NCI-H460 (cell line): ENCODE data around the gene SEC22C. TPM values are rescaled to one million over a fixed set of nuclear protein-coding genes. Genes with fewer than 3 reads are reported as not detected.

ENCODE experiments used
- DNase-seq: peaks from one replicate; pipeline ENCODE4 v3.0.0-alpha.2; 2016; ENCODE audit warnings: low read depth; ENCODE audit errors: extremely low read depth
- total RNA-seq: library from RNA; depleted of rRNA; stranded (reverse); fragments of >200 nt; shearing (Covaris generic); gene quantifications from 2 replicates; pipeline ENCODE4 v1.2.3, GENCODE V29; 2014

Gene SEC22C
- total RNA-seq, 1 experiment from 2014 or later, result 57.2 TPM

- DNase-seq, result no peak
Measured at GRCh38 chr3:42515976-42516375, 65.8 kb downstream of the SEC22C start.

DNA sequence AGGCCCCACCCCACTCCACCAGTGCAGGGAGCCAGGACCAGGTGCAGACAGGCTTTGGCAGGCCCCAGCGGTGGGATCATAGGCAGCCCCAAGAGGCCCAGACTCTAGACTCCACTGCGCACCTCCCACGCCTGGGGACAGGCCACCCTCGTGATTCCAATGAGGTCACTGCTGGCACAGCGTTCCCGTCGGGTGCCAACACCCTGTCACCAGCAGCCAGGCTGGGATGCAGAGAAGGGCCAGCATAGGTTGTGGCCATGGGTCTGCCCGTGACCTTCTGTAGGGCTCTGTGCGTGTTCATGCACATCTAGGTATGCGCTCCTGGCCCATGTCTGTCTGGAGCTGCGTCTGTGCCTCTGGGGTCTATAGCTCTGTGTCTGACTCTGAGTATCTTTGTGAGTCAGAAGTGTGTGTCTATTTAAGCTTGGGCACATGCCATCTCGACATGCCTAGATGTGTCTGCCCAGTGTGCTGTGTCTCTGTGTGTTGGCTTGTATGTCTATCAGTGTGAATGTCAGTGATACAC is 66.3 kb downstream of the SEC22C start:
- no peak for DNase-seq

DNA sequence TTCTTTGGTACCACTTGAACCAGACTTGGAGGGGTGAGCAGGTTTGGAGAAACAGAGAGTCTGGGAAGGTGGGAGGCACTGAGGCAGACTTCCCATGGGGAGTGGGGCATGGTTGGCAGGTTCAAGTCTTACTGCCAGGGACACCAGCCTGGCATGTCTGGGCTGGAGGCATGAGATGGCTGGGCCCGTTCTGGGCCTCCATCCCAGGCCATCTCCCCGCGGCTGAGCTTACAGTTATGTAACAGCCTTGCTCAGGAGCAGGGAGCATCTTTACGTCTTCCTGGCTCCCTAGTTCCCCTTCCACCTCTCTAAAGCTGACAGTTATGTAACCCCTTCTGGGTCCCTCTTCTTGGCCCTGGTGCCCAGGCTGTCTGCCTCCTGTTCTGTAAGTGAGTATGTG is 66.9 kb downstream of the SEC22C start:
- DNase-seq, result no peak

DNA sequence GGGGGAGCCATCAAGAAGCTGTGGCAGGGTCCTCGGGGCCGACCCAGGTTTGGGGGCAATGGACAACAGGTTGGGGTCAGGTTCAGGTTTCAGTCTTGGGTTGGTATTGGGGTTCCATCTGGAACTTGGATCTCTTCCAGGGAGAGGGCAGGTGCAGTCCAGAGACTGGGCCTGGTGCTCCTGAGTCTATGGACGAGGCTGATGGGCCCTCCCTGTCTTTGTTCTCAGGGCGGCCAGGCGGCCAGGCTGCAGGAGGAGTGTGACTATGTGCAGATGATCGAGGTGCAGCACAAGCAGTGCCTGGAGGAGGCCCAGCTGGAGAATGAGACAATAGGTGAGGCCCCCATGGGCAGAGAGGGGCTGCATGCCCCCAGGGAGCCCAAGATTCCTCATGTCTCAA is 68.2 kb downstream of the SEC22C start:
- DNase-seq, result no peak

DNA sequence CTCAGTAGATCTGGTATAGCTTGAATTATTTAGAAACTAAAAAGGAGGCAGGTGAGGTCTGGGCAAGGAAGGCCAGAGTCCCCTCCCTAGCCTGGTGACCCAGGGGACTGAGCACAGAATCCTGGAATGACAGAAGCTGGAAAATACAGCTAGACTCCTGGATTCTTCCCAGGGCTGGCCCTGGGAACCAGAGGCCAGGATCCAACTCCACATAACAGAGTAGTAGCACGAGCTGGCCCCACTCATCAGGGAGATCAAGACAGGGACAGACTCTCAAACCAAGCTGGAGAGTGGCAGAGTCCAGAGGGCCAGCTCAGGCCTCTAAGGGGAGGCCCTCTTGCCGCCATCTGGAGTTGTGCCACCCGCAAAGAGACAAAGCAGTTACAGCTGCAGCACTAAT is 68.6 kb downstream of the SEC22C start:
- DNase-seq, result no peak

- no peak for DNase-seq
Measured at GRCh38 chr3:42511736-42512135, 70.0 kb downstream of the SEC22C start.

GRCh38 chr3:42511201-42511600 is 70.6 kb downstream of the SEC22C start:
- no peak for DNase-seq

GRCh38 chr3:42510325-42510724 is 71.4 kb downstream of the SEC22C start:
- no peak for DNase-seq

- DNase-seq, result no peak
Measured at GRCh38 chr3:42509111-42509510, 72.7 kb downstream of the SEC22C start.

GRCh38 chr3:42508562-42508961 is 73.2 kb downstream of the SEC22C start:
- no peak for DNase-seq

DNA sequence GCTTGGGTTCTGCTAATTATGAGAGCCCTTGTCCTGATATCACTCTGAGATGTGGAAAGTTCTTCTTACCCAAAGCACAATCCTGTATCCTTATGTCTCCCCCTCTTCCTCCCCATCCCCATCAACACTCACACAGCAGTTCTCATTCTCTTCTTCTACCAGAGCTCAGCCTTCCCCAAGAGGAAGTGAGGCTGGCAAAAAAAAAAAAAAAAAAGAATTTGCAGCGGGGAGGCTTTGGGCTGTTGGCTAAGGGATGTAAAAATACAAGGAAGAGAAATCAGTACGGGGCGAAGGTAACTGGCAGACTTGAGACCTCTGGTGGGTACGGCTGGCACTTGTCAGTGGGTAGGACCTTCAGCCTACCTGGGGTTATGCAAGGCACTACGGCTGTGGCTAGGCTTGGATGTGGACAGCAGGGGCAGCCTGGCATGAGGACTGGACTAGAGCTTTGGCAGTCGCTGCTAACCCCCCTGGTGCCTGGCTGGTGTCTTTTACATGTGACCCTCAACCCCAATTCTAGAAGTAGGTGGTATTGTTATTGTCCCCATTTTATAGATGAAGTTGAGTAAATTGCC is 73.9 kb downstream of the SEC22C start:
- DNase-seq, result no peak

DNA sequence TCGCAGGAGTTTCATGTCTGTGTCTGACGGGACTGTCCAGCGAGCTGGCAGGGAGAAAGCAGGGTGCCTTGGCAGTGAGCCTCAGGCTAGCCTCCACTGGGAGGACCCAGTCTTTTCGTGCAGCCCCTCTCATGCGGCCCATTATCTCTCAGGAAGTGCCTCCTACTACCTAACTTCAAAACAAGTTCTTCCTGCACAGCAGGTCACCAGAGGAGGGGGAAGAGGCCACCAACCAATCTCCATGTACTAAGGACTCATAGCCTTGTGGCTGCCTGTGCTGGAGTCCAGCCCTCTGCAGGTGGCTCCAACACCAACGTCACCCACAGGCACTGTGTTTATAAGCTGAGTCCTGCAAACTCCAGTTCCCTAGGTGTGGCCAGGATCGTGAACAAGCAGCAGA is 74.5 kb downstream of the SEC22C start:
- no peak for DNase-seq

GRCh38 chr3:42505849-42506410 is 75.8 kb downstream of the SEC22C start:
- DNase-seq, result no peak

GRCh38 chr3:42505128-42505848 is 76.5 kb downstream of the SEC22C start:
- no peak for DNase-seq

DNA sequence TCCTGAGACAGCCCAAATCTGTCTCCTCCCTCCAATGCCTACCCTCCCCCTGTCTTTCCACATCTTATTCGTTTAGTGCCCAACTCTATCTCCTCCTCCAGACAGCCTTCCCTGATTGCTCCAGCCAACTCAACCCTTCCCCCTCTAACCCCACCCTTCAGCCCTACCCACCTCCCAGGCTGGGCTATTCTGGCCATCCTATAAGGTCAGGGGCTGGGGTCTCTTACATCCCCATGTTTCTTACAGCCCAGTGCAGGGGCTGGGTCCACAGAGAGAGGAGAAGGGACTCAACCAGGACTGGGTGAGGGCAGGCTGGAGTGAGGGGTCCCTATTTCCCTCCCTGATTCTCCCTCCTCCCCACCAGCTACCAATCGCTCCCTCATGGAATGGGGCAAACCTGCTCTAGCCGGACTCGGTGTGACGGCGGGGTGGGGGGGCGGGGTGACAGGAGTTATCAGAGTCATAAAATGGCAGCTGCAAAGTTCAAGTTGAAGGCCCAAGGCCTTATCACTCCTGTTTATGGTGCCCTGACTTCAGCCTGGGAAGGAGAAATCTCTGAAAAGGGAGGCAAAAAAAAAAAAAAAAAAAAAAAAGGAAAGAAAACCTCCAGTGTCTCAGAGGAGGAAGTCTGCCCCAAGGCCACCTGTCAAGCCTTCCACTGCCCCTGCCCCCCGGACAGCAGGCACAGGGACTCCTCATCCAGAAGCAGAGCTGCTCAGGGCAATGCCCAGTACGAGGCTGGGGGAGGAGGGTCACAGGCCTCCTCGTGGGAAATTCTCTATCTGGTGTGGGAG is 77.2 kb downstream of the SEC22C start:
- no peak for DNase-seq

- DNase-seq, result no peak
Measured at GRCh38 chr3:42503957-42504333, 77.8 kb downstream of the SEC22C start.

- no peak for DNase-seq
Measured at GRCh38 chr3:42503251-42503924, 78.4 kb downstream of the SEC22C start.

DNA sequence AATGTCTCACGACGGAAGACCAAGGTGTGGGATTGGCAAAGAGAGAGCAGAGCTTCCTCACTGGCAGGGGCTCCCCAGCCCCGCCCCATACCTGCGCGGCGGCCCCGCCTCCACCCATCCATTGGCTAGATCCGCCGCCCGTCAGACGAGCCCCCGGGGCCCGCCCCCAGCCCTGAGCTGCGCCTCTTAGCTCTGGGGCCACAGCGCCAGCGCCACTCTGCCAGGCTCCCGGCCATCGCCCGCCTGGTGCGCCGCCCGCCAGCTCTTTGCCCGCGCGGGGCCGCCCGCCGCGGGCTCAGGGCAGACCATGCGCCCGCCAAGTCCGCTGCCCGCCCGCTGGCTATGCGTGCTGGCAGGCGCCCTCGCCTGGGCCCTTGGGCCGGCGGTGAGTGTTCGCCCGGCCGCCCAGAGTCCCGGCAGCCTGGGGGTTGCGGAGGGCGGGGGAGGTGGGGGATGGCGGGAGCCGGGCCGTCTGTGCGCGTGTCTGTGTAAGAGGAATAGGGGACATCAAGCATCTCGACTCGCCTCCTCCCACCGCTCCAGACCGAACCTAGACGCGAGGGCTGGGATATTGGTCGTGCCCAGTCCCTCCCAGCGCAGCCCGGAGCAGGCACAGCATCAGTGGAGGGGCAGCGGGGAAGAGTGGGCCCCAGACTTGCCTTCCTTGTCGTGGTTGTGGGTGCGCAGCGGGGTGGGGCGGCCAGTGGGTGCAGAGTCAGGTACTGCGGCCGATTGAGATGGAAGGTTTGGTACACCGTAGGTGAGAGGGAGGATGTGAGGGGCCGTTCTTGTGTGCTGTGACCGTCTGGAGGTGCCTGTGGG is 79.1 kb downstream of the SEC22C start, which contains the start of gene VIPR1:
TSS of gene VIPR1 (plus strand) at position 215 of the 822 bp plus-strand sequence. CDS start at position 308, 93 bp downstream.
- peak; percentile 36 for DNase-seq

- DNase-seq, result peak; percentile 21
Measured at GRCh38 chr3:42501681-42502428, 79.9 kb downstream of the SEC22C start.
